ENCODE data around the gene ABCD2. TPM values are rescaled to one million over a fixed set of nuclear protein-coding genes. Genes with fewer than 3 reads are reported as not detected.

Gene ABCD2
- total RNA-seq, 2 experiments from 2014 or later = 1.6 to 2.2 TPM

DNA sequence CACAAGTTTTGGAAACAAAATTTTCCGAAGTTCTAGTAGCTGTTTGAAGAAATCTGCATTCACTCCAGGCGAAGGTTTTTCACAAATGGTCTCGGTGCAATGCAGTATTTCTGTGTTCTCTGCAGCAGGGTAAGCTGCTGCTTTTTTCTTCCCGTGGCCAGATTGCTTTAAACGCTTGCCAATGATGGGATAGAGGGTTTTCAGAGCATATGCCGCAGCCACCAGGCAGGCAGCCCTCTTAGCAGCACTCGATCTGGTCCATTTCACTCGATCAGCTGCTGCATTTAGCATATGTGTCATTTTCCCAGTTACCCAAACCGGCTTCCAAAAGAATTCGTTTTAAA lies 315 bp downstream of the ABCD2 start:
- no peaks in the 10 kb centered on the region for H3K9me3 ChIP-seq (ENCODE audit: control insufficient read depth in 1 of 2, insufficient read depth in 1 of 2, low read length in 2 of 2)
- H3K9me3 Mint-ChIP-seq = no peaks in the 10 kb centered on the region
- ChIA-PET CTCF (interaction anchor here (1.0 to 2.4 kb wide), 6 partner anchors 10 to 73 kb away, joined by 3 to 12 read pairs (median 7); no protein-coding TSS in a partner anchor), POLR2A (interaction anchor here (0.8 to 2.8 kb wide), 20 partner anchors 8 to 527 kb away, joined by 3 to 33 read pairs (median 4); partner anchors contain the start of genes KIF21A and SLC2A13)
- peak in 4 of 14 experiments; percentile 3 to 63 (median 28) for DNase-seq
- peaks cover 39% of the 10 kb centered on the region for H3K4me1 Mint-ChIP-seq (ENCODE audit: low read depth)
- no peaks in the 10 kb centered on the region for H3K36me3 Mint-ChIP-seq (ENCODE audit: low read depth)
- H3K4me1 ChIP-seq (ENCODE audit: insufficient read depth, low read length) = peaks cover 22% of the 10 kb centered on the region
- peak; percentile 20 for ATAC-seq (ENCODE audit: poor library complexity)
- peak overlapping the region; percentile 68 for H3K4me3 ChIP-seq (ENCODE audit: low read length)
- peak overlapping the region; percentile 74 to 89 for H3K27ac ChIP-seq (ENCODE audit: low read depth in 1 of 2, low read length in 2 of 2)
- no peaks in the 10 kb centered on the region for H3K27me3 Mint-ChIP-seq
- H3K36me3 ChIP-seq (ENCODE audit: insufficient read depth, low read length) = no peaks in the 10 kb centered on the region
- no peaks in the 10 kb centered on the region for H3K27me3 ChIP-seq (ENCODE audit: control insufficient read depth in 1 of 2, insufficient read depth in 2 of 2, low read length in 2 of 2)
- TF ChIP-seq, protein P1, sequence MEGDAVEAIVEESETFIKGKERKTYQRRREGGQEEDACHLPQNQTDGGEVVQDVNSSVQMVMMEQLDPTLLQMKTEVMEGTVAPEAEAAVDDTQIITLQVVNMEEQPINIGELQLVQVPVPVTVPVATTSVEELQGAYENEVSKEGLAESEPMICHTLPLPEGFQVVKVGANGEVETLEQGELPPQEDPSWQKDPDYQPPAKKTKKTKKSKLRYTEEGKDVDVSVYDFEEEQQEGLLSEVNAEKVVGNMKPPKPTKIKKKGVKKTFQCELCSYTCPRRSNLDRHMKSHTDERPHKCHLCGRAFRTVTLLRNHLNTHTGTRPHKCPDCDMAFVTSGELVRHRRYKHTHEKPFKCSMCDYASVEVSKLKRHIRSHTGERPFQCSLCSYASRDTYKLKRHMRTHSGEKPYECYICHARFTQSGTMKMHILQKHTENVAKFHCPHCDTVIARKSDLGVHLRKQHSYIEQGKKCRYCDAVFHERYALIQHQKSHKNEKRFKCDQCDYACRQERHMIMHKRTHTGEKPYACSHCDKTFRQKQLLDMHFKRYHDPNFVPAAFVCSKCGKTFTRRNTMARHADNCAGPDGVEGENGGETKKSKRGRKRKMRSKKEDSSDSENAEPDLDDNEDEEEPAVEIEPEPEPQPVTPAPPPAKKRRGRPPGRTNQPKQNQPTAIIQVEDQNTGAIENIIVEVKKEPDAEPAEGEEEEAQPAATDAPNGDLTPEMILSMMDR (IDR thresholded peaks at IDR 0.05) = no peak
- intact Hi-C loops (cut with DNase I, micrococcal nuclease) = loop anchor here (2.0 to 10.0 kb wide), 3 partner anchors 74 to 486 kb away; partner anchors contain the start of genes KIF21A (in 1 of the 2) and SLC2A13 (in 1 of the 2)
- H3K4me3 Mint-ChIP-seq = no peak overlapping the region
- no peak overlapping the region for H3K27ac Mint-ChIP-seq

DNA sequence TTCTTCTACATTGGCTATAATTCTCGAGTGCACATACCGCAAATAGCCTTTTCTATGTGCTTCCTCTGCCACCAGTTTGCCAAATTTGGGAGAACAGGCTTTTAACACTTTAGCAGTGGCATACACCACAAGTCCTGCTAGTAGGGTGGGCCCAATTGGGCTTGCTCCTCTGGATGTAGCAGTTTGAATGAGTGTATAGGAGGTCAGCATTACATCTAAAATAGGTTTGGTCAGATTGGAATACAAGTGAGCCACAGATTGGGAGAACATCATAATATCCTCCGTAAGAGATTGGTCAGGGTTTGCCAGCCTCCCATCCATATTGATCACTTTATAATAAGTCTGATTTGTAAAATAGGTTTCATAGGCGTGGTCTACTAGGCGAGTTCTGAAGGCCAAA lies 902 bp downstream of the ABCD2 start:
- ChIA-PET CTCF (interaction anchor here (1.4 to 1.7 kb wide), 2 partner anchors 60 to 73 kb away, joined by 4 to 7 read pairs; no protein-coding TSS in a partner anchor), POLR2A (interaction anchor here (1.1 to 2.8 kb wide), 10 partner anchors 9 to 528 kb away, joined by 3 to 33 read pairs (median 8); no protein-coding TSS in a partner anchor)
- intact Hi-C loops (cut with DNase I, micrococcal nuclease) = loop anchor here (2.0 to 10.0 kb wide), 3 partner anchors 74 to 486 kb away; partner anchors contain the start of genes KIF21A (in 1 of the 2) and SLC2A13 (in 1 of the 2)
- Histone ChIP-seq H3K36me3 (ENCODE audit: insufficient read depth, low read length) (no peaks in the 10 kb centered on the region), H3K4me1 (ENCODE audit: insufficient read depth, low read length) (peaks cover 20% of the 10 kb centered on the region), H3K27me3 (ENCODE audit: control insufficient read depth in 1 of 2, insufficient read depth in 2 of 2, low read length in 2 of 2) (no peaks in the 10 kb centered on the region), H3K9me3 (ENCODE audit: control insufficient read depth in 1 of 2, insufficient read depth in 1 of 2, low read length in 2 of 2) (no peaks in the 10 kb centered on the region), H3K4me3 (ENCODE audit: low read length) (peak overlapping the region; percentile 68), H3K27ac (ENCODE audit: low read depth in 1 of 2, low read length in 2 of 2) (peak overlapping the region; percentile 74 to 89)
- H3K4me1 Mint-ChIP-seq (ENCODE audit: low read depth) = peaks cover 45% of the 10 kb centered on the region
- no peak overlapping the region for H3K27ac Mint-ChIP-seq
- H3K4me3 Mint-ChIP-seq = no peak overlapping the region
- H3K36me3 Mint-ChIP-seq (ENCODE audit: low read depth) = peaks cover 3% of the 10 kb centered on the region
- TF ChIP-seq, protein P1 (IDR thresholded peaks at IDR 0.05) = no peak
- H3K27me3 Mint-ChIP-seq = no peaks in the 10 kb centered on the region
- peak in 2 of 14 experiments; percentile 17 to 34 for DNase-seq
- H3K9me3 Mint-ChIP-seq = no peaks in the 10 kb centered on the region
- no peak for ATAC-seq (ENCODE audit: poor library complexity)

DNA sequence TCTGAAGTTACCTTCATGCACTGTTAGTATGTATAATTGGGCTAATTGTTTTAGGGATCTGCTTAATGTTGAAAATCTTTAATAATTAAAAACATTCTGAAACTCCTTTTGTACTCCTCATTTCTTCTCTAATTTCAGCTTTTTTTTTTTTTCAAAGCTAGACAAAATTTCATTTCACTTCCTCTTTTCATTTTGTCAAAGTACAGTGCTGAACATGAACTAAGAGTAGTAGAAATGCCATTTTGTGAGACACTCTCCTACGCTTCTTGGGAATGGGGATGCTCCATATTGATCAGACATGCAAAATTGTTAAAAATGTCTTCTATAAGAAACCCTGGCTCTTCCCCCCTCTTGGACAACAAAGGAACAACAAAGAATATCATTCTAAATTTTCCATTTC lies 1.7 kb downstream of the ABCD2 start:
- Mint-ChIP-seq H3K9me3 (no peaks in the 10 kb centered on the region), H3K27ac (no peak overlapping the region), H3K27me3 (no peaks in the 10 kb centered on the region), H3K4me1 (ENCODE audit: low read depth) (peaks cover 49% of the 10 kb centered on the region), H3K36me3 (ENCODE audit: low read depth) (peaks cover 7% of the 10 kb centered on the region), H3K4me3 (no peak overlapping the region)
- H3K27ac ChIP-seq (ENCODE audit: low read depth in 1 of 2, low read length in 2 of 2) = no peak overlapping the region
- CTCF ChIA-PET = no interaction called here
- ATAC-seq (ENCODE audit: poor library complexity) (no peak), DNase-seq (peak in 2 of 14 experiments; percentile 30 to 50)
- peaks cover 3% of the 10 kb centered on the region for H3K36me3 ChIP-seq (ENCODE audit: insufficient read depth, low read length)
- H3K27me3 ChIP-seq (ENCODE audit: control insufficient read depth in 1 of 2, insufficient read depth in 2 of 2, low read length in 2 of 2) = no peaks in the 10 kb centered on the region
- TF ChIP-seq, protein P1 (IDR thresholded peaks at IDR 0.05) = no peak
- POLR2A ChIA-PET = interaction anchor here (0.6 to 1.5 kb wide), 2 partner anchors 51 to 74 kb away, joined by 4 to 7 read pairs; no protein-coding TSS in a partner anchor
- no peaks in the 10 kb centered on the region for H3K9me3 ChIP-seq (ENCODE audit: control insufficient read depth in 1 of 2, insufficient read depth in 1 of 2, low read length in 2 of 2)
- peaks cover 16% of the 10 kb centered on the region for H3K4me1 ChIP-seq (ENCODE audit: insufficient read depth, low read length)
- intact Hi-C loops (cut with DNase I, micrococcal nuclease) = loop anchor here (2.0 to 10.0 kb wide), 3 partner anchors 75 to 487 kb away; partner anchors contain the start of genes KIF21A (in 1 of the 2) and SLC2A13 (in 1 of the 2)
- peak overlapping the region; percentile 68 for H3K4me3 ChIP-seq (ENCODE audit: low read length)

Data from CD4-positive, alpha-beta T cell (primary cell).